HepG2 (cell line): Measurements from ENCODE around the gene PALM. TPM values are rescaled to one million over a fixed set of nuclear protein-coding genes. Genes with fewer than 3 reads are reported as not detected.

Experiments
- CENPX ChIP-seq: sonication (generic); formaldehyde crosslinking; IDR thresholded peaks from 2 replicates; pipeline ENCODE4 v1.9.0; 2021; ENCODE audit warnings: mild to moderate bottlenecking, missing genetic modification reagents, moderate library complexity
- ETV6 ChIP-seq: sonication (generic); formaldehyde crosslinking; conservative IDR thresholded peaks from 2 replicates; pipeline ENCODE4 v1.4.0; 2020; ENCODE audit warnings: missing genetic modification reagents
- FOXA1 ChIP-seq, 2 experiments: fragments of 450-650 bp in 1 of 2; sonication (generic) in 1 of 2; formaldehyde crosslinking in 1 of 2; IDR thresholded peaks; 2 replicates each; pipeline versions ENCODE4 v1.4.0 to v1.6.1; 2016 to 2020; ENCODE audit warnings: missing genetic modification reagents in 1 of 2
- JARID2 ChIP-seq: sonication (generic); formaldehyde crosslinking; IDR thresholded peaks from 2 replicates; pipeline ENCODE4 v1.8.1; 2023; ENCODE audit warnings: missing genetic modification reagents, inconsistent platforms; ENCODE audit not compliant: insufficient replicate concordance
- MED1 ChIP-seq: sonication (generic); formaldehyde crosslinking; IDR thresholded peaks from 2 replicates; pipeline ENCODE4 v1.4.0; 2020; ENCODE audit warnings: missing genetic modification reagents
- MTA1 ChIP-seq: sonication (generic); formaldehyde crosslinking; IDR thresholded peaks from 2 replicates; pipeline ENCODE4 v1.4.0; 2020; ENCODE audit warnings: missing genetic modification reagents, mild to moderate bottlenecking, borderline replicate concordance
- NCOR1 ChIP-seq: fragments of 200-600 bp; sonication (generic); IDR thresholded peaks from 2 replicates; pipeline ENCODE4 v1.7.0; 2017; ENCODE audit warnings: antibody characterized with exemption, low read length, borderline replicate concordance
- NFIC ChIP-seq: IDR thresholded peaks from 2 replicates; pipeline ENCODE4 v1.6.1; 2012; ENCODE audit warnings: mild to moderate bottlenecking, low read length, inconsistent platforms
- NR2F6 ChIP-seq, 2 experiments: IDR thresholded peaks; 2 replicates each; pipeline ENCODE4 v1.6.1; 2016; ENCODE audit warnings: antibody characterized with exemption in 1 of 2, mild to moderate bottlenecking in 1 of 2
- RFX5 ChIP-seq: IDR thresholded peaks from 2 replicates; pipeline ENCODE4 v1.6.1; 2011; ENCODE audit warnings: low read depth, low read length, improper control_type of control experiment
- ZBTB4 ChIP-seq: sonication (generic); formaldehyde crosslinking; IDR thresholded peaks from 2 replicates; pipeline ENCODE4 v1.4.0; 2020; ENCODE audit warnings: missing genetic modification reagents, mild to moderate bottlenecking, borderline replicate concordance
- ZFY ChIP-seq: sonication (generic); formaldehyde crosslinking; IDR thresholded peaks from 2 replicates; pipeline ENCODE4 v1.4.0; 2020; ENCODE audit warnings: missing genetic modification reagents
- ZNF143 ChIP-seq: sonication (generic); formaldehyde crosslinking; IDR thresholded peaks from 2 replicates; pipeline ENCODE4 v1.4.0; 2020; ENCODE audit warnings: missing genetic modification reagents
- ZNF225 ChIP-seq: sonication (generic); formaldehyde crosslinking; IDR thresholded peaks from 2 replicates; pipeline ENCODE4 v1.4.0; 2020; ENCODE audit warnings: mild to moderate bottlenecking, missing genetic modification reagents
- ZNF256 ChIP-seq: sonication (generic); formaldehyde crosslinking; conservative IDR thresholded peaks from 2 replicates; pipeline ENCODE4 v1.4.0; 2020; ENCODE audit warnings: missing genetic modification reagents
- ZNF460 ChIP-seq: sonication (generic); formaldehyde crosslinking; IDR thresholded peaks from 2 replicates; pipeline ENCODE4 v1.5.1; 2020; ENCODE audit warnings: missing genetic modification reagents, mild to moderate bottlenecking, borderline replicate concordance
- ZNF510 ChIP-seq: sonication (generic); formaldehyde crosslinking; IDR thresholded peaks from 2 replicates; pipeline ENCODE4 v1.4.0; 2020; ENCODE audit warnings: low read depth, mild to moderate bottlenecking, missing genetic modification reagents
- polyA plus RNA-seq, 8 experiments: library from polyadenylated mRNA; depleted of rRNA in 3 of 8; stranded (reverse) in 7 of 8; unstranded in 1 of 8; fragments of >200 nt; fragmentation: Illumina TruSeq in 4 of 8; extraction: Trizol in 4 of 8; gene quantifications; 2 replicates each; pipeline versions ENCODE4 v1.2.1 to v1.2.3, GENCODE V29; 2011 to 2016; ENCODE audit warnings: low read depth in 4 of 8, missing spikeins in 1 of 8, mixed read lengths in 1 of 8; ENCODE audit not compliant: insufficient read depth in 1 of 8
- total RNA-seq, 5 experiments: library from RNA; depleted of rRNA; stranded (reverse); fragments of >200 nt; fragmentation: Illumina TruSeq; extraction: Trizol; gene quantifications; 2 replicates each; pipeline ENCODE4 v1.2.3, GENCODE V29; 2016; ENCODE audit warnings: low read depth in 1 of 5
- TF ChIP-seq, protein P1 (sequence below): sonication (generic); formaldehyde crosslinking; IDR thresholded peaks from 2 replicates; pipeline ENCODE4 v1.5.1; 2020; ENCODE audit warnings: mild to moderate bottlenecking, moderate library complexity, missing genetic modification reagents
- TF ChIP-seq, protein P2 (sequence below): sonication (generic); formaldehyde crosslinking; IDR thresholded peaks from 2 replicates; pipeline ENCODE4 v1.5.0; 2020; ENCODE audit warnings: mild to moderate bottlenecking, missing genetic modification reagents

Gene PALM
- total and polyA plus RNA-seq, 2 of the 13 experiments (the other 11 are each of a cell fraction or from before 2014, with no cell fraction given): 4.0 to 9.7 TPM

DNA sequence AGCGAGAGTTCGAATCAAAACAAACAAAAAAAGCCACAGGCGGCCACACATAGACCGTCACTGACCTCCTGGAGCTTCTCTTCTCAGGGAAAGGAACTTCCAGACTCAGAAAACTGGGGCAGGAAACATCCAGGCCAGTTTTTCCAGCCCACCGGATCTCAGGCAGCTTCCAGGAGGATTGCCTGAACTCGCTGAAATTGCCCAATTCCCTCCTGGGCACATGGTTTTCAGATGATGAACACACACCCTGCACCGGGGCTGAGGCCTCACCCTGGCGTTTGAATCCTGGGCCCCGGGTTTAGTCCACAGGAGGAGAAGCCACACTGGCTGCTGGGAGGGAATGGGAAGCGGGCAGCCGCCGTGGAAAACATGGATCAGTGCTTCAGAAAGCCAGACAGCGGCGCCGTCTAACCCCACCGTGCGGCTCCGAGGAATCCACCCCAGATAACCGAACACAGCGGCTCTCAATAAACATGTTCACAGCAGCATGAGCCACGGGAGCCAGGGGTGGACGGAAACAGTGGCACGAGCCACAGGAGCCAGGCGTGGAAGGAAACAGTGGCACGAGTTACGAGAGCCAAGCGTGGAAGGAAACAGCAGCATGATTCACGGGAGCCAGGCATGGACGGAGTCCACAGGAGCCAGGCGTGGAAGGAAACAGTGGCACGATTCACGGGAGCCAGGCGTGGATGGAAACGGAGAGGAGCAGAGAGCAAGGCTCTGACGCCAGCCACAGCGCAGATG lies 70.3 kb downstream of the PALM start (continued):
- TF ChIP-seq ETV6 (no peak), NR2F6 (IDR thresholded peaks at IDR 0.05) (no peak), NR2F6 (CRISPR knock-in tag; IDR thresholded peaks at IDR 0.05) (peak; percentile 59; the same call in 1 of the 2 replicates), CENPX (CRISPR knock-in tag) (no peak), ZFY (CRISPR knock-in tag) (peak; percentile 88), ZNF225 (no peak; the same call in 1 of the 2 replicates), FOXA1 (IDR thresholded peaks at IDR 0.05) (no peak), FOXA1 (CRISPR knock-in tag; IDR thresholded peaks at IDR 0.05) (no peak), ZNF256 (CRISPR knock-in tag) (peak; percentile 95; the same call in 1 of the 2 replicates), JARID2 (no peak), ZBTB4 (CRISPR knock-in tag) (peak; percentile 21; the same call in 1 of the 2 replicates), NCOR1 (no peak), NFIC (no peak), ZNF143 (CRISPR knock-in tag) (0 out of 2 replicates have a peak, but pooled peaks have one; percentile 29), MED1 (CRISPR knock-in tag) (peak; percentile 87), ZNF510 (CRISPR knock-in tag) (no peak), RFX5 (no peak; the same call in 1 of the 2 replicates), MTA1 (CRISPR knock-in tag) (0 out of 2 replicates have a peak, but pooled peaks have one; percentile 36), ZNF460 (CRISPR knock-in tag) (no peak)
- TF ChIP-seq, protein P1, sequence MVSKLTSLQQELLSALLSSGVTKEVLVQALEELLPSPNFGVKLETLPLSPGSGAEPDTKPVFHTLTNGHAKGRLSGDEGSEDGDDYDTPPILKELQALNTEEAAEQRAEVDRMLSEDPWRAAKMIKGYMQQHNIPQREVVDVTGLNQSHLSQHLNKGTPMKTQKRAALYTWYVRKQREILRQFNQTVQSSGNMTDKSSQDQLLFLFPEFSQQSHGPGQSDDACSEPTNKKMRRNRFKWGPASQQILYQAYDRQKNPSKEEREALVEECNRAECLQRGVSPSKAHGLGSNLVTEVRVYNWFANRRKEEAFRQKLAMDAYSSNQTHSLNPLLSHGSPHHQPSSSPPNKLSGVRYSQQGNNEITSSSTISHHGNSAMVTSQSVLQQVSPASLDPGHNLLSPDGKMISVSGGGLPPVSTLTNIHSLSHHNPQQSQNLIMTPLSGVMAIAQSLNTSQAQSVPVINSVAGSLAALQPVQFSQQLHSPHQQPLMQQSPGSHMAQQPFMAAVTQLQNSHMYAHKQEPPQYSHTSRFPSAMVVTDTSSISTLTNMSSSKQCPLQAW: peak; percentile 87; the same call in 1 of the 2 replicates
- TF ChIP-seq, protein P2, sequence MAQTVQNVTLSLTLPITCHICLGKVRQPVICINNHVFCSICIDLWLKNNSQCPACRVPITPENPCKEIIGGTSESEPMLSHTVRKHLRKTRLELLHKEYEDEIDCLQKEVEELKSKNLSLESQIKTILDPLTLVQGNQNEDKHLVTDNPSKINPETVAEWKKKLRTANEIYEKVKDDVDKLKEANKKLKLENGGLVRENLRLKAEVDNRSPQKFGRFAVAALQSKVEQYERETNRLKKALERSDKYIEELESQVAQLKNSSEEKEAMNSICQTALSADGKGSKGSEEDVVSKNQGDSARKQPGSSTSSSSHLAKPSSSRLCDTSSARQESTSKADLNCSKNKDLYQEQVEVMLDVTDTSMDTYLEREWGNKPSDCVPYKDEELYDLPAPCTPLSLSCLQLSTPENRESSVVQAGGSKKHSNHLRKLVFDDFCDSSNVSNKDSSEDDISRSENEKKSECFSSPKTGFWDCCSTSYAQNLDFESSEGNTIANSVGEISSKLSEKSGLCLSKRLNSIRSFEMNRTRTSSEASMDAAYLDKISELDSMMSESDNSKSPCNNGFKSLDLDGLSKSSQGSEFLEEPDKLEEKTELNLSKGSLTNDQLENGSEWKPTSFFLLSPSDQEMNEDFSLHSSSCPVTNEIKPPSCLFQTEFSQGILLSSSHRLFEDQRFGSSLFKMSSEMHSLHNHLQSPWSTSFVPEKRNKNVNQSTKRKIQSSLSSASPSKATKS (CRISPR knock-in tag): no peak
